HG03159 (cell line): ENCODE data around the gene COL6A5.

Source experiments
- ATAC-seq: cut with Tn5 transposase; IDR thresholded peaks from one replicate; pipeline ENCODE4 v1.9.1; 2021; ENCODE audit warnings: mild to moderate bottlenecking, moderate library complexity; ENCODE audit not compliant: unreplicated experiment

The COL6A5 gene

GRCh38 chr3:130509008-130509407, 163.5 kb downstream of the COL6A5 start:
- no peak for ATAC-seq

GRCh38 chr3:130514681-130515080, 169.2 kb downstream of the COL6A5 start:
- ATAC-seq, result no peak

- ATAC-seq, result no peak
Observed at GRCh38 chr3:130515755-130516154, 170.3 kb downstream of the COL6A5 start.

GRCh38 chr3:130516645-130517512, 171.4 kb downstream of the COL6A5 start, which contains the start of gene COL6A6:
Gene COL6A6, plus strand, starts transcription at chr3:130517177. Its CDS starts 43,188 bp downstream, at chr3:130560365.
- ATAC-seq, result no peak

- ATAC-seq, result no peak
Observed at GRCh38 chr3:130517602-130518001, 172.1 kb downstream of the COL6A5 start.

- no peak for ATAC-seq
Observed at GRCh38 chr3:130519754-130520153, 174.3 kb downstream of the COL6A5 start.

GRCh38 chr3:130522399-130522798, 176.9 kb downstream of the COL6A5 start:
- ATAC-seq, result no peak

- no peak for ATAC-seq
Observed at GRCh38 chr3:130527426-130527825, 182.0 kb downstream of the COL6A5 start.

GRCh38 chr3:130528120-130528519, 182.6 kb downstream of the COL6A5 start:
- no peak for ATAC-seq

- no peak for ATAC-seq
Observed at GRCh38 chr3:130529486-130530215, 184.2 kb downstream of the COL6A5 start.

GRCh38 chr3:130533247-130533646, 187.8 kb downstream of the COL6A5 start:
- ATAC-seq, result no peak
